Hepatic stellate cell (primary cell): ENCODE results near the gene SAA4.
A peak's percentile ranks its signal among the peaks of the same experiment; 100 is the strongest.
"Not testable (repeated sequence)": the region's sequence is repeated elsewhere in the genome, so short reads cannot be mapped to it uniquely, and the experiment has no call there.

Source experiments
- DNase-seq: peaks from one replicate; pipeline ENCODE4 v3.0.0; 2011; ENCODE audit warnings: low spot score

Gene SAA4, protein sequence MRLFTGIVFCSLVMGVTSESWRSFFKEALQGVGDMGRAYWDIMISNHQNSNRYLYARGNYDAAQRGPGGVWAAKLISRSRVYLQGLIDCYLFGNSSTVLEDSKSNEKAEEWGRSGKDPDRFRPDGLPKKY

DNA sequence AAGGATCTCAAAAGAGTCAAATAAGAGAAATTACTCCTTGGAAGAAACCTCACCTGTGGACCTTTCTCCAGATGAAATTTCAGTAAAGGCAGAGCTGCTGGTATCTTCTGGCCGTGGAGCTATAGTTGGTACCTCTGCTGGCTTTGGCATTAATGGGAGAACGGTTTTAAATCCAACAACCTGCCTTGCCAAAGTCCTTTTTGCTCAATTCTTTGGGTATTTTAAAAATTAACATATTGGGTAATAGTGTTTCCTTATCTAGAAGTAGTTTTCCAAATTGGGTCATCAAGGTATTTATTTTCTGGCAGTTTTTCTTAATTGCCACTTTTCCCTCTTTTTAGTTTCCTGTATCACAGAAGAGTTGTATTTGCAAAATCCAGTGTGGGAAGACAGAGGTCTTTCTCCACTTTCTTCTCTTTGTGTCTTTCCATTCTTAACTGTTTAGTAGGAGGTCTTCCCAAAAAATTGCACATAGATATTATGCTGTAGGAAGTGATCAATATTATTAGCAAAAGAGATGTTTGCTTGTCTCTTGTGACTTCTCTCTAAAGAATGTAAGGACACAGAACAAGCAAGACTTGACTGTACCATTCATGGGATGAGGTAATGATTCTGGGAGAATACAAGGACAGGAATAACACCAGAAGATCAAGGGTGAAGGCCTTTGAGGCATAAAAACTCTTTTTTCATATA lies at the start of gene SAA4:
SAA4 (minus strand) TSS at position 139 of the 693 bp plus-strand sequence. CDS start 876 bp downstream, outside the sequence.
- no peak for DNase-seq

DNA sequence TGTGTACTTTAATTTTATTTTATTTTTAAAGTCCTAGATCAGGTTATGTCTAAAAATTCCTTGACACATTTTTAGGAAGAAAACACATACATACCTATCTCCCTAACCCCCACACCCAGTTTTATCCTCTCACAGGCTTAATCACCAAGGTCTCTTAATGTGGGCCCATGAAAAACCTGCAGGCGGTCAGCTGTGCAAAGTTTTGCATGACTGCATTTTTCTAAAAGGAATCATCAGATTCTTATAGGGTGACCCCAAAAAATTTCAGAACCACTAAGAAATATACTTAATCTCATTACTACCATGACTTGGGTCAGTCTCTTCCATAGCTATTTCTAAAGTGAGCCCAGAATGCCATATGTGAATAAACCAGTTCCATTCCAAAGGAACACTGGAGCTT lies 49.2 kb upstream of the SAA4 start:
- no peak for DNase-seq

DNA sequence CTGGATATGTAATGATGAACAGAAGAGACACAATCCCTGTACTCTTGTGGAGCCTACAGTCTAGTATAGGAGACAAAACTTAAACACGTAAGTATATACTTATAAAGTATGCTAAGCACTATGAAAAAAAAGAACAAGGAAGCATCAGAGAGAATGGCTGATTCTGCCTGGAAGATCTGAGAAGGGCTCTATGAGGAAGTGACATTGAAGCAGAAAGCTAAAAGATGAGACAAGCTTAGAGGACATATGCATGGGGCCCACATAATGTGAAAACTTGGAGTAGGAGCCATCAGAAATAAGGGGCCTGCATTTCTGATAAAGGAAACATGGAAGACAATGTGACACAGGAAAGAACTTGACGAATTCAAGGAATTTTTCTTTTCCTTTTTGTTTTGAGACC lies 46.0 kb upstream of the SAA4 start:
- no peak for DNase-seq

DNA sequence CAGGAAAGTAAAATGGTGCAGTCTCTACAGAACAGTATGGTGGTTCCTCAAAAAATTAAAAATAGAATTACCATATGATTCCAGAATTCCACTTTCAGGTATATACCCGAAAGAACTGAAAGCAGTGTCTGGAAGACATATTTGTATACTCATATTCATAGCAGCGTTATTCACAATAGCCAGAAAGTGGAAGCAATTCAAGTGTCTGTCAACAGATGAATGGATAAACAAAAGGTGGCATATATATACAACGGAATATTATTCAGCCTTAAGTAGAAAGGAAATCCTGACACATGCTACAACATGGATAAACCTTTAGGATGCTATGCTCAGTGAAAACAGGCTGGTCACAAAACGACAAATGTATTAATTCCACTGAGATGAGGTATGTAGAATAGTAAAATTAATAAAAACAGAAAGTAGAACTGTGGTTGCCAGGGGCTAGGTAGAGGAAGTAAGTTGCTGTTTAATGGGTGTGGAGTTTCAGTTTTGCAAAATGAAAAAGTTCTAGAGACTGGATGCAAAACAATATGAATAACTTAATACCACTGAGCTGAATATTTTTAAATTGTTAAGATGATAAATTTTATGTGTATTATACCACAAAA lies 43.9 kb upstream of the SAA4 start:
- DNase-seq = no peak

- DNase-seq = no peak
These were observed 41.1 kb upstream of the SAA4 start for GRCh38 chr11:18277565-18278271.

- no peak for DNase-seq
These were observed 34.6 kb upstream of the SAA4 start for GRCh38 chr11:18271206-18271605.

DNA sequence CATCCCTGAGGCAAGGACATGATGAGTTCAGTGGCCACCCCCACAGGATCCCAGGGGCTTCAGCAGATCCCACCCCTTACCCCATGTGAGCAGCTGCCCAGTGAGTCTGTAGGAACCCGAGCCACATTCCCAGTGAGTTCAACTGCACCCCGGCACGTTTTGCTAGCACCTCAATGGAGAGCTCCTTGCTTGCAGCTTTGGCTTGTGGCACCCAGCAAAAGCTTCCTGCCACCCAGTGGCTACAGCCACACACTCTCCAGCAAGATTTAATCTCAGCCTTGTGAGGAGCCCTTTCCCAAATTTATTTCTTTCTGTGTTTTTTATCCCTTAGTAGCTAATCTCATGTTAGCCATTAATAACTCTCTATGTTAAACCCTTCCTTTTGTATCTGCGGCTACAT lies 33.5 kb upstream of the SAA4 start:
- peak; percentile 24 for DNase-seq

DNA sequence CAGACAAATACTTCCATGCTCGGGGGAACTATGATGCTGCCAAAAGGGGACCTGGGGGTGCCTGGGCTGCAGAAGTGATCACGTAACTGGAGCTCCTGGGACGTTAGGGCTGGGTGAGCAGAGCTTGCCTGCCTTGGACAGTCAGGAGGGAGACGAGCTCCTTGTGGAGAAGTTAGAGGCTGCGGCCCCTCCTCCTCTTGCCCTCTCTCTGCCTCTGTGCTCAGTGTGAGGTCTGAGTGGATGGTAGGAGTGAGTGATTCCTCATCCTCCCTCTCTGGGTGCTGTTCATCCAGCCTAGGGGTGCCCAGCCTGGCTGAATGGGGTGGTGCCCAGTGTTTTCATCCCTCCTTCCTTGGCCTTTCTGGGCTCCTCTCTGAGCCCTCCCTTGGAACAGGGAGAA lies 32.6 kb upstream of the SAA4 start:
- not testable (repeated sequence) for DNase-seq

DNA sequence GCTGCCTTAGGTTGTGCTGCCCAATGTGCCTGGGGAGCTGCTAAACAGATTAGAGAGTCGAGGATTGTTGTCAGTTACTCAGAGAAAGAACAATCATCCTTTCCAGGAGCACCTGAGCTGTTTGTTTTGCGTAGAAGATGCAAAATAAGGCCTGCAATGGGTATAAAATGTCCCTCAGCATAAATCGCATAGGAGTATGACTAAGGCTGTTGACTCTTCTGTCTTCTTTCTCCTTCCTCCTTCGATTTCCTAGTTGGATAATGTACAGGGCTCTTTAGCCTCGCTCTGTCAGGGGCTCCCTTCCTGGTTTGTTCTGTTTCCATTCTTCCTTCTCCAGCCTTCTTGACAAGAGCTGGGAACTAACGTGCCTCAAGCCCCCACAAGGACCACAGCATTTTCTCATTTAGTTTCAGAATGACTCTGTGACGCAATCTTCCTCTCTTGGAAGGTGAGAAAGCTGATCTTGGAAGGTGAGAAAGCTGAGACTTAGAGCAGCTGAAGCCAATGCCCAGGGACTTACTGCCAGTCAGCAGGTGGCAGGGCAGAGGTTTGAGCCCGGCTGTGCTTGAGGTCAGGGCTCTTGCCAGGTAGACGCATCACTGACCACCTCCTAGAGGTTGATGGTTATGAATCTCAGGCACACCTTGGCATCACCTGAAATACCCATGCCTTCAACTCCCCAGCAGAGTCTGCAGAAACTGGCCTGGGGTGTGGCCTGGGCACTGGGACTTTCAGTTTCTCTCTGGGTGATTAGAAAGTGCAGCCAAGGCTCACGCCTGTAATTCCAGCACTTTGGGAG lies 30.9 kb upstream of the SAA4 start:
- DNase-seq = not testable (repeated sequence)

- DNase-seq = no peak
These were observed 29.3 kb upstream of the SAA4 start, which contains the start of gene SAA1 for GRCh38 chr11:18265949-18266348. Gene SAA1, plus strand, starts transcription at chr11:18266264. Its CDS starts 624 bp downstream, at chr11:18266888.

- no peak for DNase-seq
These were observed 28.3 kb upstream of the SAA4 start for GRCh38 chr11:18264677-18265555.

- DNase-seq = no peak
These were observed 27.4 kb upstream of the SAA4 start for GRCh38 chr11:18264035-18264434.

DNA sequence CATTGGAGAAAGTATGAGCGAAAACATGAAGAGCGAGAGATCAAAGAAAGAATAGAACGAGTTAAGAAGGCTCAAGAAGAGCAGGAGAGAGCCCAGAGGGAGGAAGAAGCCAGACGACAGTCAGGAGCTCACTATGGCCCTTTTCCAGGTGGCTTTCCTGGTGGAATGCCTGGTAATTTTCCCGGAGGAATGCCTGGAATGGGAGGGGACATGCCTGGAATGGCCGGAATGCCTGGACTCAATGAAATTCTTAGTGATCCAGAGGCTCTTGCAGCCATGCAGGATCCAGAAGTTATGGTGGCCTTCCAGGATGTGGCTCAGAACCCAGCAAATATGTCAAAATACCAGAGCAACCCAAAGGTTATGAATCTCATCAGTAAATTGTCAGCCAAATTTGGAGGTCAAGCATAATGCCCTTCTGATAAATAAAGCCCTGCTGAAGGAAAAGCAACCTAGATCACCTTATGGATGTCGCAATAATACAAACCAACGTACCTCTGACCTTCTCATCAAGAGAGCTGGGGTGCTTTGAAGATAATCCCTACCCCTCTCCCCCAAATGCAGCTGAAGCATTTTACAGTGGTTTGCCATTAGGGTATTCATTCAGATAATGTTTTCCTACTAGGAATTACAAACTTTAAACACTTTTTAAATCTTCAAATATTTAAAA lies 26.2 kb upstream of the SAA4 start:
- DNase-seq = not testable (repeated sequence)

DNA sequence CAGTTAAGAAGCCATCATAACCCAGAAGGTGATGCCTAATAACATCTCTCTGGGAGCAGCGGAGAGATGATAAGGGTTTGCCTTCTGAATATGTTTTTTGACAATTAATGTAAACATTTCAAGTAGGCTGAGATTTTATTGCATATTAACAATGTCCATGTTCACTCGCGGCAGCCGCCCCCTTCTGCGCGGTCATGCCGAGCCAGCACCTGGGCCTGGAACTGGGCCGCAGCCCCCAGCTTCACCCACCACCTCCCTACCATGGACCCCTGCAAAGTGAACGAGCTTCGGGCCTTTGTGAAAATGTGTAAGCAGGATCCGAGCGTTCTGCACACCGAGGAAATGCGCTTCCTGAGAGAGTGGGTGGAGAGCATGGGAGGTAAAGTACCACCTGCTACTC lies 25.1 kb upstream of the SAA4 start:
- no peak for DNase-seq

DNA sequence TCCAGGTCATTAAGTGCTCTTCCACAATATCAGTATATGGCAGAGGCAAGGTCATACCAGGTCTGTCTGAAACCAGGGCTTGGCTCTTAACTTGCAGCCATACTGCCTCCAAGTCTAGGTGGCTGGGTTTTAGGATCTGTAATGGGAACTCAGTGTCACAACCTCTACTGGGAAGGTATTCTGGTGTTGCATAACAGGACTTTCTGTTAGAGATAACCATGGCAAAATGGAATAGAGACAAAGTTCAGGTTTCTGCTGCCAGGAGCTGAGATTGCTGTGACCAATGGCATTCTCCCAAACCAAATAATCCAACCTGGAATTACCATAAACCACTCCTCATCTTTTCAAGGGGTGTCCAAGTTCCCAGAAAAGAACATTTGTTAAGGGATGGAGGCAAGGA lies 22.7 kb upstream of the SAA4 start:
- no peak for DNase-seq

DNA sequence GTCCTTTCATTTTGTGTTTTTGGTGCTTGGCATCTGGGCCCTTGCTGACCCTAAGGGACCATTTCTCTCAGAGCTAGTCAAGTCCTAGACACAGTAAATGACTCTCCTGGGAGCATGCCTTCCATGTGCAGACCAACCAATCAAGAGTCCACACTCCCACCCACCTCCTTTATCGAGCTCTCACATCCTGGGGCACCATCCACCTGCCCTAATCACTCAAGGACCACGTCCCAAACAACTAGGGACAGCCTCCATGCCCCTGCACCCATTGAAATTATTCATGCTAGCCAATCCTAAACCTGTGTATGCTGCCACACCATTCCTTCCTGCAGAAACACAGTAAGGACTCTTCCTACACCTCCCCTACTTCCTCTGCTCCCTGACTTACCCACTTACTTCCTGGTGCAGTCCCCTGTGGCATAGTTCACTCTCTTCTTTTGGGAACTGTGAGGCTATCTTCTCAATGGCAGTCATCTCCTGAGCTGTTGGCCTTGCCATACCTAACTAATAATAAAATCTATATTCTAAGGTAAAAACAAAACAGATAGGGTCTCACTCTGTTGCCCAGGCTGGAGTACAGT lies 18.3 kb upstream of the SAA4 start:
- DNase-seq = no peak

GRCh38 chr11:18253778-18254338 lies 17.3 kb upstream of the SAA4 start:
- no peak for DNase-seq

- DNase-seq = no peak
These were observed 16.6 kb upstream of the SAA4 start for GRCh38 chr11:18253233-18253632.

GRCh38 chr11:18248561-18248960 lies 12.0 kb upstream of the SAA4 start, which contains the start of gene SAA2:
Gene SAA2, minus strand, starts transcription at chr11:18248668. Its CDS starts 657 bp downstream, at chr11:18248011.
- DNase-seq = no peak

- DNase-seq = not testable (repeated sequence)
These were observed 10.6 kb upstream of the SAA4 start for GRCh38 chr11:18247191-18247581.
